GM12878 (cell line): ENCODE data around the gene BEST2. TPM values are rescaled to one million over a fixed set of nuclear protein-coding genes. Genes with fewer than 3 reads are reported as not detected.

Experiments used
- ATAC-seq: fragments of 200-7000 bp; cut with Tn5 transposase; 3 replicates; pipeline ENCODE4 v1.9.1; 2020; ENCODE audit warnings: mild to moderate bottlenecking, moderate library complexity
- BruUV-seq: library from RNA; stranded (reverse); fragments of 400-500 nt; replicated peaks from 2 replicates; lab custom pipeline; 2021; lab: Mats Ljungman, UMichigan
- CTCF ChIA-PET: fragments of 300-600 bp; sonication (Branson Sonifier 250); formaldehyde crosslinking; extraction: SDS; loops from one replicate; lab custom pipeline; 2021; ENCODE audit warnings: inconsistent platforms; lab: Yijun Ruan, JAX
- POLR2A ChIA-PET: fragments of 350-600 bp; formaldehyde crosslinking; extraction: SDS; loops from one replicate; lab custom pipeline; 2021; ENCODE audit warnings: inconsistent platforms; lab: Charles Lee
- RAD21 ChIA-PET: fragments of 300-600 bp; sonication (Branson Sonifier 250); formaldehyde crosslinking; loops from one replicate; lab custom pipeline; 2023; ENCODE audit warnings: antibody characterized with exemption; ENCODE audit not compliant: unreplicated experiment; lab: Charles Lee
- SMC1A ChIA-PET: fragments of 300-600 bp; sonication (Branson Sonifier 250); formaldehyde crosslinking; loops from one replicate; lab custom pipeline; 2023; ENCODE audit not compliant: unreplicated experiment, uncharacterized antibody; lab: Charles Lee
- DNase-seq: peaks from one replicate; pipeline ENCODE4 v3.0.0-alpha.2; 2011; ENCODE audit warnings: low read depth, low spot score
- FAIRE-seq: peaks from 3 replicates; lab custom pipeline; 2011; peaks lifted over from hg19 to GRCh38; lab: Jason Lieb, UNC
- H2AFZ ChIP-seq: 2 replicates; pipeline ENCODE4 v1.6.0; 2011; ENCODE audit warnings: low read depth, low read length, control low read depth; ENCODE audit not compliant: control insufficient read depth
- H3K27ac ChIP-seq: 2 replicates; pipeline ENCODE4 v1.5.1; 2011; ENCODE audit warnings: control low read depth; ENCODE audit not compliant: control insufficient read depth, insufficient read depth
- H3K27me3 ChIP-seq, 2 experiments: replicated peaks in 1 of 2; 2 replicates each; pipeline versions ENCODE4 v1.6.0 to v1.6.1; 2011; ENCODE audit warnings: low read length in 1 of 2; ENCODE audit not compliant: control insufficient read depth in 2 of 2, insufficient read depth in 2 of 2
- H3K36me3 ChIP-seq, 2 experiments: 2 replicates each; pipeline ENCODE4 v1.5.1; 2011; ENCODE audit warnings: low read length in 1 of 2; ENCODE audit not compliant: control insufficient read depth in 2 of 2, insufficient read depth in 2 of 2
- H3K4me1 ChIP-seq: 2 replicates; pipeline ENCODE4 v1.6.1; 2011; ENCODE audit warnings: mild to moderate bottlenecking, low read length, moderate library complexity, mixed read lengths; ENCODE audit not compliant: control insufficient read depth, insufficient read depth
- H3K4me2 ChIP-seq: 2 replicates; pipeline ENCODE4 v1.6.0; 2011; ENCODE audit warnings: control low read depth; ENCODE audit not compliant: control insufficient read depth, insufficient read depth
- H3K4me3 ChIP-seq: fragments of 200-600 bp; sonication (generic); 2 replicates; pipeline ENCODE4 v1.5.1; 2016
- H3K79me2 ChIP-seq: 2 replicates; pipeline ENCODE4 v1.6.0; 2011; ENCODE audit warnings: low read length; ENCODE audit not compliant: control insufficient read depth, insufficient read depth
- H3K9ac ChIP-seq: 2 replicates; pipeline ENCODE4 v1.8.0; 2011; ENCODE audit warnings: low read length, control low read depth, mixed read lengths; ENCODE audit not compliant: control insufficient read depth, insufficient read depth
- H3K9me3 ChIP-seq: replicated peaks from 3 replicates; pipeline ENCODE4 v1.5.1; 2011; ENCODE audit warnings: mild to moderate bottlenecking, low read length; ENCODE audit not compliant: control insufficient read depth, insufficient read depth
- H4K20me1 ChIP-seq: 2 replicates; pipeline ENCODE4 v1.6.0; 2011; ENCODE audit not compliant: control insufficient read depth, insufficient read depth
- ASH2L ChIP-seq: fragments of 300-600, 200-600 bp; sonication (generic); IDR thresholded peaks from 2 replicates; pipeline ENCODE4 v1.6.1; 2017; ENCODE audit warnings: low read depth, mild to moderate bottlenecking, borderline replicate concordance
- ATF7 ChIP-seq: fragments of 450-650 bp; IDR thresholded peaks from 2 replicates; pipeline ENCODE4 v1.6.1; 2016; ENCODE audit warnings: low read depth, mild to moderate bottlenecking
- BMI1 ChIP-seq: fragments of 450-650 bp; IDR thresholded peaks from 2 replicates; pipeline ENCODE4 v1.6.1; 2016; ENCODE audit warnings: mild to moderate bottlenecking, moderate library complexity, borderline replicate concordance
- EED ChIP-seq: sonication (generic); IDR thresholded peaks from 2 replicates; pipeline ENCODE4 v1.6.1; 2016; ENCODE audit warnings: antibody characterized with exemption, low read depth
- GATAD2B ChIP-seq: fragments of 450-650 bp; conservative IDR thresholded peaks from 2 replicates; pipeline ENCODE4 v1.6.1; 2017; ENCODE audit warnings: low read depth, mild to moderate bottlenecking, moderate library complexity
- IKZF1 ChIP-seq: fragments of 450-650 bp; conservative IDR thresholded peaks from 2 replicates; pipeline ENCODE4 v1.6.1; 2017; ENCODE audit warnings: antibody characterized with exemption, mild to moderate bottlenecking
- JUNB ChIP-seq: IDR thresholded peaks from 2 replicates; pipeline ENCODE4 v1.6.1; 2016; ENCODE audit warnings: antibody characterized with exemption, mild to moderate bottlenecking
- SREBF2 ChIP-seq: IDR thresholded peaks from 2 replicates; pipeline ENCODE4 v1.6.1; 2012; ENCODE audit warnings: mild to moderate bottlenecking, low read length
- ZBED1 ChIP-seq: IDR thresholded peaks from 2 replicates; pipeline ENCODE4 v1.6.1; 2016; ENCODE audit warnings: borderline replicate concordance
- ZZZ3 ChIP-seq: IDR thresholded peaks from 2 replicates; pipeline ENCODE4 v1.6.1; 2011; ENCODE audit warnings: low read depth; ENCODE audit not compliant: control insufficient read depth, insufficient read length
- WGBS: methylation state at CpG from one replicate; pipeline ENCODE4 v1.1.6; 2016; ENCODE audit warnings: low lambda C conversion rate; ENCODE audit not compliant: insufficient replicate concordance, insufficient coverage; ENCODE audit errors: missing lambda C conversion rate; 5-methylcytosine and 5-hydroxymethylcytosine counted together
- in situ Hi-C: fragments of 300-500 bp; cut with MboI; formaldehyde crosslinking; loops from 9 replicates; pipeline ENCODE4 v1.14.3; 2018; ENCODE audit warnings: mixed read lengths
- intact Hi-C: fragments of 100-400 bp; cut with micrococcal nuclease; formaldehyde crosslinking; loops from one replicate; pipeline ENCODE4 v1.14.2; 2022; ENCODE audit not compliant: unreplicated experiment
- polyA plus RNA-seq, 11 experiments: library from polyadenylated mRNA; depleted of rRNA in 4 of 11; unstranded in 6 of 11; stranded (reverse) in 5 of 11; fragments of >200 nt; fragmentation: Nextera tagmentation in 4 of 11; fragmentation: Illumina TruSeq in 1 of 11; extraction: Ambion mirVana in 4 of 11; extraction: Trizol in 1 of 11; gene quantifications; 1 replicate in 1 of 11; 2 replicates in 10 of 11; pipeline versions ENCODE4 v1.2.1 to v1.2.3, GENCODE V29; 2011 to 2016; ENCODE audit warnings: inconsistent platforms in 2 of 11, missing spikeins in 2 of 11, low read depth in 1 of 11
- total RNA-seq, 4 experiments: library from RNA; depleted of rRNA in 3 of 4; stranded (reverse); fragments of >200 nt in 3 of 4; fragmentation: Illumina TruSeq in 1 of 4; extraction: Trizol in 1 of 4; gene quantifications; 2 replicates each; pipeline versions ENCODE4 v1.2.1 to v1.2.3, GENCODE V29; 2013 to 2021
- TF ChIP-seq, protein P1 (sequence below): IDR thresholded peaks from 2 replicates; pipeline ENCODE4 v1.6.1; 2011; ENCODE audit warnings: borderline replicate concordance, low read depth, mild to moderate bottlenecking, moderate library complexity, low read length; ENCODE audit not compliant: insufficient read depth, poor library complexity, severe bottlenecking
- TF ChIP-seq, protein P2 (sequence below), 3 experiments: IDR thresholded peaks in 2 of 3; conservative IDR thresholded peaks in 1 of 3; 2 replicates each; pipeline ENCODE4 v1.5.1; 2011; ENCODE audit warnings: low read depth in 3 of 3, low read length in 3 of 3, mild to moderate bottlenecking in 3 of 3, control low read depth in 2 of 3, moderate library complexity in 2 of 3, inconsistent platforms in 1 of 3, mixed read lengths in 1 of 3; ENCODE audit not compliant: control insufficient read depth in 2 of 3, insufficient read depth in 1 of 3; ENCODE audit errors: extremely low read depth in 1 of 3
- TF ChIP-seq, protein P3 (sequence below): IDR thresholded peaks from 2 replicates; pipeline ENCODE4 v1.6.1; 2011; ENCODE audit warnings: mild to moderate bottlenecking, low read depth, low read length, moderate library complexity; ENCODE audit not compliant: insufficient replicate concordance

Gene BEST2
- total and polyA plus RNA-seq, 10 of the 15 experiments (the other 5 are each of a cell fraction or from before 2014, with no cell fraction given), result not detected

DNA sequence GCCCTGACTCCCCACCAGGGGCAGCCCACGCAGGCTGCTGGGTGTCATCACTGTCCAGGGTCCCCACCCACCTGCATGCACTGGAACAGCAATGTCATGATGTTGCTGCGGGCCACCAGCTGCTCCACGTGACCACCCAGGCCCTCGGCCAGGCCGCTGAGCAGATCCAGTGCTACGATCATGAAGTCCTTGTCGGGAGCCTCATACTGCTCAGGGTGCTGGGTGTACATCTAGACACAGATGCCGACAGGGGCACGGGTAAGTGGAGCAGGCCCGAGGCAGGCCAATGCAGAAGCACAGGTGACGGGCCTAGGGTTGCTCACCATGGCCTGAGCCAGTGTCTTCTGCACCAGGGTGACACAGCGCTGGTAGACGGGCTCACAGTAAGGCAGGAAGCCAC is 46.4 kb upstream of the BEST2 start:
- TF ChIP-seq, protein P1, sequence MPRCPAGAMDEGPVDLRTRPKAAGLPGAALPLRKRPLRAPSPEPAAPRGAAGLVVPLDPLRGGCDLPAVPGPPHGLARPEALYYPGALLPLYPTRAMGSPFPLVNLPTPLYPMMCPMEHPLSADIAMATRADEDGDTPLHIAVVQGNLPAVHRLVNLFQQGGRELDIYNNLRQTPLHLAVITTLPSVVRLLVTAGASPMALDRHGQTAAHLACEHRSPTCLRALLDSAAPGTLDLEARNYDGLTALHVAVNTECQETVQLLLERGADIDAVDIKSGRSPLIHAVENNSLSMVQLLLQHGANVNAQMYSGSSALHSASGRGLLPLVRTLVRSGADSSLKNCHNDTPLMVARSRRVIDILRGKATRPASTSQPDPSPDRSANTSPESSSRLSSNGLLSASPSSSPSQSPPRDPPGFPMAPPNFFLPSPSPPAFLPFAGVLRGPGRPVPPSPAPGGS, result no peak
- H3K79me2 ChIP-seq, result no peaks in the 10 kb centered on the region
- peaks cover 29 to 47% of the 10 kb centered on the region in 2 experiments for H3K36me3 ChIP-seq
- no peak overlapping the region for H2AFZ ChIP-seq
- ATAC-seq (no peak), DNase-seq (no peak), FAIRE-seq (no peak)
- POLR2A ChIA-PET, result no interaction called here
- no peaks in the 10 kb centered on the region for H3K4me1 ChIP-seq
- CTCF ChIA-PET, result no interaction called here
- H3K9me3 ChIP-seq, result no peaks in the 10 kb centered on the region
- H4K20me1 ChIP-seq, result no peaks in the 10 kb centered on the region
- no peaks in the 10 kb centered on the region for H3K27me3 ChIP-seq
- WGBS, result 96% methylated on average over 13 of the region's 13 CpGs
- RAD21 ChIA-PET, result no interaction called here
- no peak overlapping the region for H3K9ac ChIP-seq
- H3K4me3 ChIP-seq, result no peak overlapping the region
- H3K27ac ChIP-seq, result no peak overlapping the region
- SMC1A ChIA-PET, result no interaction called here
- in situ Hi-C loops (no loop called here), intact Hi-C loops (no loop called here)
- BruUV-seq, result no TSS peak
- H3K4me2 ChIP-seq, result no peak overlapping the region

- Histone ChIP-seq H3K36me3 (peaks cover 31 to 49% of the 10 kb centered on the region in 2 experiments), H3K9ac (no peak overlapping the region), H3K9me3 (no peaks in the 10 kb centered on the region), H4K20me1 (no peaks in the 10 kb centered on the region), H3K4me1 (no peaks in the 10 kb centered on the region), H3K4me2 (no peak overlapping the region), H3K4me3 (no peak overlapping the region), H2AFZ (no peak overlapping the region), H3K79me2 (no peaks in the 10 kb centered on the region), H3K27ac (no peak overlapping the region), H3K27me3 (no peaks in the 10 kb centered on the region)
- intact Hi-C loops, result no loop called here
- POLR2A ChIA-PET, result no interaction called here
- RAD21 ChIA-PET, result no interaction called here
- BruUV-seq, result no TSS peak
- WGBS, result 97% methylated on average over 24 of the region's 29 CpGs
- in situ Hi-C loops, result no loop called here
- FAIRE-seq (no peak), DNase-seq (no peak), ATAC-seq (no peak)
- SMC1A ChIA-PET, result no interaction called here
- CTCF ChIA-PET, result no interaction called here
- TF ChIP-seq BMI1 (no peak), SREBF2 (no peak), ZBED1 (no peak), IKZF1 (no peak), ASH2L (no peak), EED (no peak), ZZZ3 (no peak), JUNB (no peak), GATAD2B (no peak), ATF7 (no peak)
- TF ChIP-seq, protein P2, sequence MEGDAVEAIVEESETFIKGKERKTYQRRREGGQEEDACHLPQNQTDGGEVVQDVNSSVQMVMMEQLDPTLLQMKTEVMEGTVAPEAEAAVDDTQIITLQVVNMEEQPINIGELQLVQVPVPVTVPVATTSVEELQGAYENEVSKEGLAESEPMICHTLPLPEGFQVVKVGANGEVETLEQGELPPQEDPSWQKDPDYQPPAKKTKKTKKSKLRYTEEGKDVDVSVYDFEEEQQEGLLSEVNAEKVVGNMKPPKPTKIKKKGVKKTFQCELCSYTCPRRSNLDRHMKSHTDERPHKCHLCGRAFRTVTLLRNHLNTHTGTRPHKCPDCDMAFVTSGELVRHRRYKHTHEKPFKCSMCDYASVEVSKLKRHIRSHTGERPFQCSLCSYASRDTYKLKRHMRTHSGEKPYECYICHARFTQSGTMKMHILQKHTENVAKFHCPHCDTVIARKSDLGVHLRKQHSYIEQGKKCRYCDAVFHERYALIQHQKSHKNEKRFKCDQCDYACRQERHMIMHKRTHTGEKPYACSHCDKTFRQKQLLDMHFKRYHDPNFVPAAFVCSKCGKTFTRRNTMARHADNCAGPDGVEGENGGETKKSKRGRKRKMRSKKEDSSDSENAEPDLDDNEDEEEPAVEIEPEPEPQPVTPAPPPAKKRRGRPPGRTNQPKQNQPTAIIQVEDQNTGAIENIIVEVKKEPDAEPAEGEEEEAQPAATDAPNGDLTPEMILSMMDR (IDR thresholded peaks at IDR 0.05 in 2 of 3, conservative IDR thresholded peaks at IDR 0.05 in 1 of 3; ENCODE audit: control insufficient read depth in 2 of 3, extremely low read depth in 1 of 3, insufficient read depth in 1 of 3, low read depth in 3 of 3, low read length in 3 of 3), result no peak
- TF ChIP-seq, protein P3, sequence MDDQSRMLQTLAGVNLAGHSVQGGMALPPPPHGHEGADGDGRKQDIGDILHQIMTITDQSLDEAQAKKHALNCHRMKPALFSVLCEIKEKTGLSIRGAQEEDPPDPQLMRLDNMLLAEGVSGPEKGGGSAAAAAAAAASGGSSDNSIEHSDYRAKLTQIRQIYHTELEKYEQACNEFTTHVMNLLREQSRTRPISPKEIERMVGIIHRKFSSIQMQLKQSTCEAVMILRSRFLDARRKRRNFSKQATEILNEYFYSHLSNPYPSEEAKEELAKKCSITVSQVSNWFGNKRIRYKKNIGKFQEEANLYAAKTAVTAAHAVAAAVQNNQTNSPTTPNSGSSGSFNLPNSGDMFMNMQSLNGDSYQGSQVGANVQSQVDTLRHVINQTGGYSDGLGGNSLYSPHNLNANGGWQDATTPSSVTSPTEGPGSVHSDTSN, result no peak
Observed at GRCh38 chr19:12705654-12706331, 45.8 kb upstream of the BEST2 start.
